ENCODE results near the gene BIN2. TPM values are rescaled to one million over a fixed set of nuclear protein-coding genes. Genes with fewer than 3 reads are reported as not detected.
"Not testable (repeated sequence)": the region's sequence is repeated elsewhere in the genome, so short reads cannot be mapped to it uniquely, and the experiment has no call there.

BIN2 gene
- total RNA-seq, 2 experiments from 2014 or later = 0.88 to 14.7 TPM

DNA sequence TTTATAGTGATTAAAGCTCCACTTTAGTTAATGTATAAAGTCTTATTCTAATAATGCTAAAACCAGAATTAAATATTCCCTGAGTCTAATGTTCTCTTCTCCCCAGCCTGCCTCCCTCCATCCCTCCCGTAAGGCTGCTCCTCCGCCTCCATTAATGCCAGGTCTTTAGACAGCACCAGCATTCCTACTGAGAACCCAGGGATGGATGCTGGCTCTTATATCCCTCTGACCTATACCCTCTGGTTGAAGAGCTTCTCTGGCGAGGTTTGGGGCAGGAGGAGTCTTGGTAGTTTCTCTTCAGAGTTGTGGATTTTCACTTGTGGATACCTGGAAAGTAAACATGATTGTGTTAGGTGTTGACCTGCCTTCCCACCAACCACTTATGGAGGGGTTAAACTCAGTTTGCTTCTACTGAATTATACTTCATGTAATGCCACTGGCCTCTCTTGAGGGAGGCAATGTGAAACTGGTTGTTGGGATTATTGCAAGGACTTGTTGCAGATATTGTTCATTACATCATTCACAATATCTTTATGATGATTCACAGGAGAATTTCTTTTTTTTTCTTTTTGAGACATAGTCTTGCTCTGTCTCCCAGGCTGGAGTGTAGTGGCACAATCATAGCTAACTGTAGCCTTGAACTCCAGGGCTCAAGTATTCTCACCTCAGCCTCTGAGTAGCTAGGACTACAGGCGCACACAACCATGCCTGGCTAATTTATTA lies 42.6 kb downstream of the BIN2 start:
- no peaks in the 10 kb centered on the region for H3K9me2 ChIP-seq (ENCODE audit: insufficient read depth, low read length)
- H3K4me2 ChIP-seq (ENCODE audit: low read length) = no peak overlapping the region
- H3K36me3 ChIP-seq (ENCODE audit: insufficient read depth, low read length) = no peaks in the 10 kb centered on the region
- ChIA-PET CTCF (ENCODE audit: unreplicated experiment) (no interaction called here), POLR2A (interaction anchor here (0.6 to 1.3 kb wide), 4 partner anchors 10 to 1152 kb away, joined by 4 read pairs; partner anchors contain the start of gene SMAGP)
- intact Hi-C loops (cut with micrococcal nuclease; ENCODE audit: unreplicated experiment) = no loop called here
- no peaks in the 10 kb centered on the region for H4K20me1 ChIP-seq (ENCODE audit: insufficient read depth, low read length)
- no peak overlapping the region for H3K4me3 ChIP-seq (ENCODE audit: low read depth, low read length, poor library complexity, severe bottlenecking)
- TF ChIP-seq EZH2phosphoT487 (IDR thresholded peaks at IDR 0.05; ENCODE audit: borderline replicate concordance, low read depth, low read length) = no peak
- no peak for TF ChIP-seq CTCF (conservative IDR thresholded peaks at IDR 0.05; ENCODE audit: low read length)
- no peaks in the 10 kb centered on the region for H3K79me2 ChIP-seq (ENCODE audit: insufficient read depth, low read depth, low read length)
- no peak overlapping the region for H2AFZ ChIP-seq (ENCODE audit: low read length)
- no peaks in the 10 kb centered on the region for H3K9me3 ChIP-seq (ENCODE audit: low read length)
- BruUV-seq (replicated peaks) = no TSS peak
- DNase-seq (ENCODE audit: low spot score) = no peak
- H3K4me1 ChIP-seq (ENCODE audit: insufficient read depth, low read length, poor library complexity, severe bottlenecking) = peaks cover 9% of the 10 kb centered on the region
- H3K27ac ChIP-seq (ENCODE audit: low read depth, low read length, poor library complexity, severe bottlenecking) = no peak overlapping the region

DNA sequence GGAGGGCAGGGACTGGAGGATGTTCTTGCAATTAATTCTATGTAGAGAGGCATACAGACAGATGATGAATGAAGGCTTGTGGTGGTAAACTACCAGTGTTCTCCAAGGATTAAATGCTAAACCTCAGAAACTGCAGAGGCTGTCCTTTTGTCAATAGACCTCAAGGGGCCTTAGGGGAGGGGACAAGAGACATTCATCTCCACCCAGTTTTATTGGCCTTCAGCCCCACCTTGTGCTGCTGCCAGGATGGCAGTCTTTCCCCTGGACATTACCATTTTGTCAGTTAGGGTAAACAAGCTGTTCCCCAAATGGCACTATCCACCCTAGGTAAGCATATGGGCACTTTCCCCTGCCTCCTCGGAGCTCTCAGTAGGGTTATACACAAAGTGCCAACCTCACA lies 48.9 kb downstream of the BIN2 start:
- intact Hi-C loops (cut with micrococcal nuclease; ENCODE audit: unreplicated experiment) = no loop called here
- POLR2A ChIA-PET = interaction anchor here (1.4 kb wide), 1 partner anchor 47 kb away, joined by 4 read pairs; no protein-coding TSS in a partner anchor
- Histone ChIP-seq H3K27ac (ENCODE audit: low read depth, low read length, poor library complexity, severe bottlenecking) (no peak overlapping the region), H2AFZ (ENCODE audit: low read length) (no peak overlapping the region), H3K36me3 (ENCODE audit: insufficient read depth, low read length) (no peaks in the 10 kb centered on the region), H3K4me3 (ENCODE audit: low read depth, low read length, poor library complexity, severe bottlenecking) (no peak overlapping the region), H3K79me2 (ENCODE audit: insufficient read depth, low read depth, low read length) (no peaks in the 10 kb centered on the region), H3K9me3 (ENCODE audit: low read length) (no peaks in the 10 kb centered on the region), H3K9me2 (ENCODE audit: insufficient read depth, low read length) (no peaks in the 10 kb centered on the region), H4K20me1 (ENCODE audit: insufficient read depth, low read length) (no peaks in the 10 kb centered on the region), H3K4me2 (ENCODE audit: low read length) (no peak overlapping the region), H3K4me1 (ENCODE audit: insufficient read depth, low read length, poor library complexity, severe bottlenecking) (peaks cover 16% of the 10 kb centered on the region)
- TF ChIP-seq CTCF (conservative IDR thresholded peaks at IDR 0.05; ENCODE audit: low read length) (no peak), EZH2phosphoT487 (IDR thresholded peaks at IDR 0.05; ENCODE audit: borderline replicate concordance, low read depth, low read length) (no peak)
- no peak for DNase-seq (ENCODE audit: low spot score)
- CTCF ChIA-PET (ENCODE audit: unreplicated experiment) = no interaction called here
- BruUV-seq (replicated peaks) = no TSS peak

GRCh38 chr12:51272810-51273209 lies 51.2 kb downstream of the BIN2 start:
- H3K27ac ChIP-seq (ENCODE audit: low read depth, low read length, poor library complexity, severe bottlenecking); H3K9me3 ChIP-seq (ENCODE audit: low read length); H3K4me1 ChIP-seq (ENCODE audit: insufficient read depth, low read length, poor library complexity, severe bottlenecking); H2AFZ ChIP-seq (ENCODE audit: low read length); H3K4me3 ChIP-seq (ENCODE audit: low read depth, low read length, poor library complexity, severe bottlenecking); H3K79me2 ChIP-seq (ENCODE audit: insufficient read depth, low read depth, low read length); H4K20me1 ChIP-seq (ENCODE audit: insufficient read depth, low read length); H3K9me2 ChIP-seq (ENCODE audit: insufficient read depth, low read length); H3K36me3 ChIP-seq (ENCODE audit: insufficient read depth, low read length); BruUV-seq (replicated peaks); H3K4me2 ChIP-seq (ENCODE audit: low read length); CTCF ChIA-PET (ENCODE audit: unreplicated experiment); intact Hi-C loops (cut with micrococcal nuclease; ENCODE audit: unreplicated experiment); DNase-seq (ENCODE audit: low spot score): not testable (repeated sequence)
- POLR2A ChIA-PET = interaction anchor here (0.6 to 0.7 kb wide), 3 partner anchors 46 to 63 kb away, joined by 3 to 4 read pairs (median 3); no protein-coding TSS in a partner anchor
